Gastrocnemius medialis (tissue), 4 donors: ENCODE data around the gene USP6NL. TPM values are rescaled to one million over a fixed set of nuclear protein-coding genes. Genes with fewer than 3 reads are reported as not detected.

ENCODE experiments used
- ATAC-seq, 2 donors: fragments of 150-250 bp; one replicate each; pipeline ENCODE4 v1.9.1; 2016
- DNase-seq, 2 donors: peaks; one replicate each; pipeline ENCODE4 v3.0.0-alpha.2; 2019
- H3K27ac ChIP-seq, 4 donors: fragments of 200-600 bp; sonication (generic); 1 replicate in 1 of 4; 2 replicates in 3 of 4; pipeline ENCODE4 v1.5.1; 2016 to 2018; ENCODE audit warnings: mild to moderate bottlenecking in 2 of 4, moderate library complexity in 1 of 4
- H3K27me3 ChIP-seq, 3 donors: fragments of 200-600 bp; sonication (generic) in 2 of 3; 1 replicate in 1 of 3; 2 replicates in 2 of 3; pipeline versions ENCODE4 v1.5.1 to v1.6.0; 2016 to 2019; ENCODE audit warnings: mild to moderate bottlenecking in 1 of 3, moderate library complexity in 1 of 3
- H3K36me3 ChIP-seq, 2 donors: fragments of 200-600 bp; sonication (generic) in 1 of 2; one replicate each; pipeline ENCODE4 v1.5.1; 2017 to 2018
- H3K4me1 ChIP-seq, 2 donors: fragments of 200-600 bp; sonication (generic) in 1 of 2; one replicate each; pipeline ENCODE4 v1.5.1; 2016 to 2017; ENCODE audit warnings: mild to moderate bottlenecking in 2 of 2
- H3K4me3 ChIP-seq, 4 donors: fragments of 200-600 bp; sonication (generic) in 3 of 4; 1 replicate in 1 of 4; 2 replicates in 3 of 4; pipeline ENCODE4 v1.5.1; 2016 to 2019; ENCODE audit warnings: mild to moderate bottlenecking in 2 of 4
- H3K9me3 ChIP-seq, 3 donors: fragments of 200-600 bp; sonication (generic) in 2 of 3; 1 replicate in 1 of 3; 2 replicates in 2 of 3; pipeline ENCODE4 v1.5.1; 2016 to 2019
- POLR2A ChIP-seq, 2 donors: fragments of 450-650 bp; IDR thresholded peaks; one replicate each; pipeline ENCODE4 v1.6.1; 2017; ENCODE audit warnings: antibody characterized with exemption in 2 of 2, mild to moderate bottlenecking in 2 of 2, moderate library complexity in 2 of 2
- in situ Hi-C, 4 donors: fragments of 200-750 bp; cut with MboI; loops; one replicate each; pipeline versions ENCODE4 v1.15.0 to v1.8.0; 2017; ENCODE audit warnings: low sequenced_read_pairs in 4 of 4
- intact Hi-C: fragments of 100-400 bp; cut with DNase I; formaldehyde crosslinking; loops from one replicate; pipeline ENCODE4 v1.15.1; 2023; ENCODE audit warnings: low total_unique reads
- total RNA-seq, 4 donors: library from RNA; depleted of rRNA; stranded (reverse); fragments of >200 nt; gene quantifications; one replicate each; pipeline versions ENCODE4 v1.1.0 to v1.2.3, GENCODE V29; 2016
- TF ChIP-seq, protein P1 (sequence below), 5 experiments: fragments of 450-650 bp in 3 of 5; fragments of 200-600 bp in 2 of 5; sonication (generic) in 2 of 5; IDR thresholded peaks in 4 of 5; conservative IDR thresholded peaks in 1 of 5; 1 replicate in 4 of 5; 2 replicates in 1 of 5; pipeline ENCODE4 v1.5.1; 2016 to 2019; ENCODE audit warnings: antibody characterized with exemption in 5 of 5, mild to moderate bottlenecking in 3 of 5, moderate library complexity in 3 of 5

The USP6NL gene
- total RNA-seq, 4 donors from 2014 or later, result 5.6 to 6.2 (median 5.9) TPM

DNA sequence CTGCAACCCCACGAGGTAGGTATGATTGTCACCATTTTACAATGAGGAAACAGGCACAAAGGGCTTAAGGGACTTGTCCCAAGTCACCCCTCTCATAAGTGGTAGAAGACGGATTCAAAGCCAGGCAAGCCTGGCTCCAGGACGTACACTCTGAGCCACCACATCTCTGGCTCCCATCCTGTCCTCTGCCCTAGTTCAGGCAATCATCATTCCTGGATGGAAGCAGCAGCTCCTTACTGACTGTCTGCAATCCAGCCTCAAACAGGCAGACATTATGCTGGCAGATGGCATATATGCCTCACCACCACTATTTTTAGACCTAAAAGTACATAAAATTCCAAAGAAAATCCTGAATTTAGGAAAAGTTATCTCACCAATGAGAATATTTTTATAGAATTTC, 100.7 kb downstream of the USP6NL start:
- H3K27ac ChIP-seq, result no peak overlapping the region
- in situ Hi-C loops (loop anchor here in 3 of 4 donors (10.0 to 25.0 kb wide), 3 partner anchors 214 to 477 kb away; no protein-coding TSS in a partner anchor), intact Hi-C loops (loop anchor here (10.0 kb wide), 1 partner anchor 474 kb away; no protein-coding TSS in a partner anchor)
- H3K4me3 ChIP-seq, result no peak overlapping the region
- no peaks in the 10 kb centered on the region for H3K9me3 ChIP-seq
- DNase-seq (no peak), ATAC-seq (no peak)
- TF ChIP-seq, protein P1, sequence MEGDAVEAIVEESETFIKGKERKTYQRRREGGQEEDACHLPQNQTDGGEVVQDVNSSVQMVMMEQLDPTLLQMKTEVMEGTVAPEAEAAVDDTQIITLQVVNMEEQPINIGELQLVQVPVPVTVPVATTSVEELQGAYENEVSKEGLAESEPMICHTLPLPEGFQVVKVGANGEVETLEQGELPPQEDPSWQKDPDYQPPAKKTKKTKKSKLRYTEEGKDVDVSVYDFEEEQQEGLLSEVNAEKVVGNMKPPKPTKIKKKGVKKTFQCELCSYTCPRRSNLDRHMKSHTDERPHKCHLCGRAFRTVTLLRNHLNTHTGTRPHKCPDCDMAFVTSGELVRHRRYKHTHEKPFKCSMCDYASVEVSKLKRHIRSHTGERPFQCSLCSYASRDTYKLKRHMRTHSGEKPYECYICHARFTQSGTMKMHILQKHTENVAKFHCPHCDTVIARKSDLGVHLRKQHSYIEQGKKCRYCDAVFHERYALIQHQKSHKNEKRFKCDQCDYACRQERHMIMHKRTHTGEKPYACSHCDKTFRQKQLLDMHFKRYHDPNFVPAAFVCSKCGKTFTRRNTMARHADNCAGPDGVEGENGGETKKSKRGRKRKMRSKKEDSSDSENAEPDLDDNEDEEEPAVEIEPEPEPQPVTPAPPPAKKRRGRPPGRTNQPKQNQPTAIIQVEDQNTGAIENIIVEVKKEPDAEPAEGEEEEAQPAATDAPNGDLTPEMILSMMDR (IDR thresholded peaks at IDR 0.05 in 4 of 5, conservative IDR thresholded peaks at IDR 0.05 in 1 of 5), result no peak
- TF ChIP-seq POLR2A (IDR thresholded peaks at IDR 0.05), result no peak
- no peaks in the 10 kb centered on the region for H3K27me3 ChIP-seq
- H3K36me3 ChIP-seq, result no peaks in the 10 kb centered on the region
- H3K4me1 ChIP-seq, result no peaks in the 10 kb centered on the region

DNA sequence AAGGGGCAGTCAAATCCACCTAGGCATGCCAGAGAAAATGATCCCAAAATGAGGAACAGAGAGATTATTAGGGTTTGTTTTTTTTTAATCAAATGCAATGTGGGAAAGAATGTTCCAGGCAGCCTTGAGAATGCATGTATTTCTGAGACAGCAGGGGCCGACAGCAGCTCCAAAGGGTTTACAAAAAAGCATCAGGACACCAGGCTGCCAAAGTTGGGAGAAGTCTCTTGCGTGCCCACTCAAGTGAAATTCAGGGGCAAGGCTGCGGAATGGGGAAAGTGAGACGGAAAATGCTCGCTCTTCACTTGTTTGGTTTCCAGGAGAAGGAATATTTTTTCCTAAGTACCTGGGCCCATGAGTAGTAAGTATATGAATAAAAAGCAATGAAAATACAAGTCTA, 101.2 kb downstream of the USP6NL start:
- no peak overlapping the region for H3K4me3 ChIP-seq
- H3K27ac ChIP-seq, result no peak overlapping the region
- H3K36me3 ChIP-seq, result no peaks in the 10 kb centered on the region
- intact Hi-C loops, result loop anchor here (10.0 kb wide), 1 partner anchor 475 kb away; no protein-coding TSS in a partner anchor
- no peak for DNase-seq
- no peaks in the 10 kb centered on the region for H3K9me3 ChIP-seq
- no peaks in the 10 kb centered on the region for H3K27me3 ChIP-seq
- TF ChIP-seq POLR2A (IDR thresholded peaks at IDR 0.05), result no peak
- TF ChIP-seq, protein P1 (IDR thresholded peaks at IDR 0.05 in 4 of 5, conservative IDR thresholded peaks at IDR 0.05 in 1 of 5), result no peak
- no peaks in the 10 kb centered on the region for H3K4me1 ChIP-seq
- in situ Hi-C loops, result loop anchor here in 3 of 4 donors (10.0 to 25.0 kb wide), 3 partner anchors 215 to 477 kb away; no protein-coding TSS in a partner anchor
- ATAC-seq, result no peak

DNA sequence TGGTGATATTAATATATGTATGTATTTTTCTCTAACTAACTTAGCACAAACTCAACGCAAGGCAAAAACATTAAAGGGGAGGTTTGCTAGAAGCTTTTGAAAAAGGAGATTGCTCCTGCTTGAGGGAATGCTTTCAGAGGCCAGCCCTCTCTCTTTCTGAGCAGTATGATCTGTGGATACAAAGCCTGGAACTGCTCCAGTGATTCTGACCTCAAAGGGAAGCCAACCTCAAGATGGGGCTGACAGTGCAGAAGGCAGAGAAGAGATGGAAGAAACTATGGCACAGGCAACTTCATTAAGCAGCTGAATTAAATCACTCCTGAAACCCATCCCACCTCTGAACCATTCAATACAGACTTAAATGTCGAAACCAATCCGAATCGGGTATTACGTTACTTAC, 102.4 kb downstream of the USP6NL start:
- Histone ChIP-seq H3K9me3 (no peaks in the 10 kb centered on the region), H3K4me3 (no peak overlapping the region), H3K27me3 (no peaks in the 10 kb centered on the region), H3K4me1 (no peaks in the 10 kb centered on the region), H3K36me3 (no peaks in the 10 kb centered on the region), H3K27ac (no peak overlapping the region)
- TF ChIP-seq, protein P1 (IDR thresholded peaks at IDR 0.05 in 4 of 5, conservative IDR thresholded peaks at IDR 0.05 in 1 of 5), result no peak
- TF ChIP-seq POLR2A (IDR thresholded peaks at IDR 0.05), result no peak
- intact Hi-C loops, result no loop called here
- DNase-seq (no peak), ATAC-seq (no peak)
- in situ Hi-C loops, result loop anchor here in 1 of 4 donors (25.0 kb wide), 1 partner anchor 478 kb away; no protein-coding TSS in a partner anchor

DNA sequence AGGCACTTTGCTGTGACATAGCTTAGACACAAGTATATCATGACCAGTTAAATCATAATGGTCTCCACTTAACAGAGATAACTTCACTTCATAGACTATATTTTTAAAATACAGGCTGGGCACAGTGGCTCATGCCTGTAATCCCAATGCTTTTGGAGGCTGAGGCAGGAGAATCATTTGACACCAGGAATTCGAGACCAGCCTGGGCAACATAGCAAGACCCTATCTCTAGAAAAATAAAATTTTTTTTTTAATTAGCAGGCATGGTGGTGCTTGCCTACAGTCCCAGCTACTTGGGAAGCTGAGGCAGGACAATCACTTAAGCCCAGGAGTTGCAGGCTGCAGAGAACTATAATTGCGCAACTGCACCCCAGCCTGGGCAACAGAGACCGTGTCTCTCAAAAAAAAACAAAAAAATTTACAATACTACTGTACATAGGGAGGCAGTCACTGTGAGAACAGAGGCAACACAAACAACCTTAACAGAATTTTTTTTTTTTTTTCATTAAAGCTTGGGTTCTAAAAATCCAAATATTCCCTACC, 105.1 kb downstream of the USP6NL start:
- TF ChIP-seq, protein P1 (IDR thresholded peaks at IDR 0.05 in 4 of 5, conservative IDR thresholded peaks at IDR 0.05 in 1 of 5), result no peak
- no peak for TF ChIP-seq POLR2A (IDR thresholded peaks at IDR 0.05)
- intact Hi-C loops, result no loop called here
- Histone ChIP-seq H3K9me3 (no peaks in the 10 kb centered on the region), H3K36me3 (no peaks in the 10 kb centered on the region), H3K4me1 (no peaks in the 10 kb centered on the region), H3K4me3 (no peak overlapping the region), H3K27me3 (no peaks in the 10 kb centered on the region), H3K27ac (no peak overlapping the region)
- no peak for DNase-seq
- ATAC-seq, result no peak
- in situ Hi-C loops, result loop anchor here in 1 of 4 donors (25.0 kb wide), 1 partner anchor 481 kb away; no protein-coding TSS in a partner anchor
